CD4-positive, alpha-beta T cell (primary cell): Measurements from ENCODE around the gene MYO1E. TPM values are rescaled to one million over a fixed set of nuclear protein-coding genes. Genes with fewer than 3 reads are reported as not detected.
"Not testable (repeated sequence)": the region's sequence is repeated elsewhere in the genome, so short reads cannot be mapped to it uniquely, and the experiment has no call there.

Source experiments
- ATAC-seq: fragments of 200-7000 bp; cut with Tn5 transposase; one replicate; pipeline ENCODE4 v1.10.0; 2022; ENCODE audit warnings: mild to moderate bottlenecking; ENCODE audit not compliant: poor library complexity
- CTCF ChIA-PET: fragments of 350-600 bp; sonication (Branson Sonifier 250); formaldehyde crosslinking; loops from one replicate; lab custom pipeline; 2021; ENCODE audit warnings: antibody characterized with exemption, inconsistent platforms; lab: Charles Lee
- POLR2A ChIA-PET: fragments of 350-600 bp; sonication (Branson Sonifier 250); formaldehyde crosslinking; loops from one replicate; lab custom pipeline; 2021; ENCODE audit warnings: antibody characterized with exemption, inconsistent platforms; lab: Charles Lee
- DNase-seq, 14 experiments: peaks; one replicate each; pipeline ENCODE4 v3.0.0-alpha.2; 2013 to 2020; ENCODE audit warnings: mixed read lengths in 2 of 14
- H3K27ac ChIP-seq, 2 donors: one replicate each; pipeline versions ENCODE4 v1.5.1 to v1.7.0; 2013; ENCODE audit warnings: low read length in 2 of 2, low read depth in 1 of 2, mild to moderate bottlenecking in 1 of 2
- H3K27me3 ChIP-seq, 2 experiments: 1 replicate in 1 of 2; 2 replicates in 1 of 2; pipeline versions ENCODE4 v1.6.1 to v1.7.0; 2013; ENCODE audit warnings: low read length in 2 of 2, control low read depth in 1 of 2, mild to moderate bottlenecking in 1 of 2, moderate library complexity in 1 of 2; ENCODE audit not compliant: insufficient read depth in 2 of 2, control insufficient read depth in 1 of 2
- H3K36me3 ChIP-seq: one replicate; pipeline ENCODE4 v1.6.1; 2013; ENCODE audit warnings: low read length, control low read depth; ENCODE audit not compliant: insufficient read depth
- H3K4me1 ChIP-seq: one replicate; pipeline ENCODE4 v1.6.1; 2013; ENCODE audit warnings: low read length, control low read depth; ENCODE audit not compliant: insufficient read depth
- H3K4me3 ChIP-seq: one replicate; pipeline ENCODE4 v1.5.1; 2013; ENCODE audit warnings: mild to moderate bottlenecking, low read length, moderate library complexity
- H3K9me3 ChIP-seq, 2 experiments: 1 replicate in 1 of 2; 2 replicates in 1 of 2; pipeline versions ENCODE4 v1.6.1 to v1.7.0; 2013; ENCODE audit warnings: low read length in 2 of 2, mild to moderate bottlenecking in 2 of 2, control low read depth in 1 of 2, moderate library complexity in 1 of 2; ENCODE audit not compliant: control insufficient read depth in 1 of 2, insufficient read depth in 1 of 2
- H3K27ac Mint-ChIP-seq: one replicate; pipeline ENCODE4 v1.8.0; 2020; ENCODE audit warnings: mixed read lengths
- H3K27me3 Mint-ChIP-seq: one replicate; pipeline ENCODE4 v1.8.0; 2021; ENCODE audit warnings: mixed read lengths
- H3K36me3 Mint-ChIP-seq: one replicate; pipeline ENCODE4 v1.8.0; 2021; ENCODE audit warnings: low read depth, mixed read lengths
- H3K4me1 Mint-ChIP-seq: one replicate; pipeline ENCODE4 v1.8.0; 2021; ENCODE audit warnings: low read depth, mixed read lengths
- H3K4me3 Mint-ChIP-seq: one replicate; pipeline ENCODE4 v1.8.0; 2020; ENCODE audit warnings: mild to moderate bottlenecking, mixed read lengths
- H3K9me3 Mint-ChIP-seq: one replicate; pipeline ENCODE4 v1.8.0; 2020; ENCODE audit warnings: mixed read lengths
- intact Hi-C, 2 experiments: fragments of 100-400 bp; cut with DNase I in 1 of 2; cut with micrococcal nuclease in 1 of 2; formaldehyde crosslinking; loops; one replicate each; pipeline versions ENCODE4 v1.15.1 to v1.9.0; 2023 to 2025; cut with DNase I, micrococcal nuclease
- total RNA-seq, 174 experiments: library from RNA in 2 of 174; stranded (reverse) in 2 of 174; gene quantifications; one replicate each; pipeline ENCODE4 v1.2.3 and lab custom pipeline; 2021 to 2026
- TF ChIP-seq, protein P1 (sequence below): fragments of 200-600 bp; IDR thresholded peaks from one replicate; pipeline ENCODE4 v1.8.0; 2022; ENCODE audit warnings: antibody characterized with exemption, mild to moderate bottlenecking

The MYO1E gene
- total RNA-seq, 2 experiments from 2014 or later, result 0.59 to 0.63 TPM

DNA sequence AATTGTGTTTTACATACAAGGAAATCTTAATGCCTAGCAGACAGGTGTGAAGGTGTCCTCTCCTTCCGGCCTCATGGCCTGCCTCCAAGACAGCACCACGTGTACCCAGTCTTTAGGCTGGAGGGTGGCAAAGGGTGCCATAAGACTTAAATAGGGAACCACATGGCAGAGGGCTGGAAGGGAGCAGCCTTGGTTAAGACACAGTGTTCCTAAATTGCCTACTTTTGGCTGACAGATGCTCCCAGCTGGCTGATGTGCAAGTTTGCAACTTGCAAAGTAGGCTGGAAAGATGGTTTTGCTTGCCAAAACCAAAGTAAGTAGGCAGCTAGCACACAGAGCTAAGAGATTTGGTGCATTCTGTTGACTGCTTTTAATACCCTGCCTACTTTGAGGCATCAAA, 222.5 kb downstream of the MYO1E start:
- Histone ChIP-seq H3K4me1 (no peaks in the 10 kb centered on the region), H3K27me3 (no peaks in the 10 kb centered on the region), H3K36me3 (no peaks in the 10 kb centered on the region), H3K27ac (no peak overlapping the region), H3K9me3 (no peaks in the 10 kb centered on the region), H3K4me3 (no peak overlapping the region)
- ATAC-seq (no peak), DNase-seq (no peak)
- Mint-ChIP-seq H3K27me3 (no peaks in the 10 kb centered on the region), H3K4me1 (no peaks in the 10 kb centered on the region), H3K9me3 (no peaks in the 10 kb centered on the region), H3K4me3 (no peak overlapping the region), H3K27ac (no peak overlapping the region), H3K36me3 (no peaks in the 10 kb centered on the region)
- intact Hi-C loops, result no loop called here
- POLR2A ChIA-PET, result no interaction called here
- TF ChIP-seq, protein P1, sequence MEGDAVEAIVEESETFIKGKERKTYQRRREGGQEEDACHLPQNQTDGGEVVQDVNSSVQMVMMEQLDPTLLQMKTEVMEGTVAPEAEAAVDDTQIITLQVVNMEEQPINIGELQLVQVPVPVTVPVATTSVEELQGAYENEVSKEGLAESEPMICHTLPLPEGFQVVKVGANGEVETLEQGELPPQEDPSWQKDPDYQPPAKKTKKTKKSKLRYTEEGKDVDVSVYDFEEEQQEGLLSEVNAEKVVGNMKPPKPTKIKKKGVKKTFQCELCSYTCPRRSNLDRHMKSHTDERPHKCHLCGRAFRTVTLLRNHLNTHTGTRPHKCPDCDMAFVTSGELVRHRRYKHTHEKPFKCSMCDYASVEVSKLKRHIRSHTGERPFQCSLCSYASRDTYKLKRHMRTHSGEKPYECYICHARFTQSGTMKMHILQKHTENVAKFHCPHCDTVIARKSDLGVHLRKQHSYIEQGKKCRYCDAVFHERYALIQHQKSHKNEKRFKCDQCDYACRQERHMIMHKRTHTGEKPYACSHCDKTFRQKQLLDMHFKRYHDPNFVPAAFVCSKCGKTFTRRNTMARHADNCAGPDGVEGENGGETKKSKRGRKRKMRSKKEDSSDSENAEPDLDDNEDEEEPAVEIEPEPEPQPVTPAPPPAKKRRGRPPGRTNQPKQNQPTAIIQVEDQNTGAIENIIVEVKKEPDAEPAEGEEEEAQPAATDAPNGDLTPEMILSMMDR, result no peak
- CTCF ChIA-PET, result no interaction called here

DNA sequence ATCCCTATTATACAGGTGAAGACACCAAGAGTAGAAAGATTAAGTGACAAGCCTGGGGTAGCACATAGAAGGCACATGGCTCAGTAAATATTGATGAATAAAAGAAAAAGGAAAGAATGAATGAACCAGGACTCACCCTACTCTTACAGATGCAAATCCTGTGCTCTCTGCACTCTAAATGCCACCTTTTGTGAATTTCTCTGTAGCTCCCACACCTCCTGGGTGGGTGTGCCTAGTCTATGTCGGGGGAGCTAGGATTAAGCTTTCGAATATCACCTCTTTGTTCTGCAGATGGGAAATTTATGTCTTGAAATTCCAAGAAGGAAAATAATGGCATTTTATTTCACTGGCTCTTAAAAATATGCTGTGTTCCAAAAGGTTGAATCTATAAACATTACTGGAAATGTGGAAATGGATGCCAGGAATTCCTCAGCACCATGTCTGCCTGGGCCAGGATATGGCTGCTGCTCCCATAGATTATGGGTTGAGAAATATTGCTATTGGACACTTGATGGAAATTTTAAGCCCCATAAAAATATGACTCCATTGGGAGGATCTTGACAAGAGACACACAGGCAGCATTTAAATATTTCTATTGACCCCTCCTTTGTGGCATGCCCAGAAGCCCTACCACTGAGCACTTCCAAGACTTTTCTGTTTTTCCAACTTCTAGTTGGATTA, 224.4 kb downstream of the MYO1E start:
- intact Hi-C loops, result no loop called here
- TF ChIP-seq, protein P1, result no peak
- Mint-ChIP-seq H3K27me3 (no peaks in the 10 kb centered on the region), H3K9me3 (no peaks in the 10 kb centered on the region), H3K27ac (no peak overlapping the region), H3K36me3 (no peaks in the 10 kb centered on the region), H3K4me3 (no peak overlapping the region), H3K4me1 (no peaks in the 10 kb centered on the region)
- no peak overlapping the region for H3K4me3 ChIP-seq
- POLR2A ChIA-PET, result no interaction called here
- H3K27ac ChIP-seq, result no peak overlapping the region
- no peaks in the 10 kb centered on the region for H3K4me1 ChIP-seq
- H3K27me3 ChIP-seq, result no peaks in the 10 kb centered on the region
- no peak for ATAC-seq
- H3K36me3 ChIP-seq, result no peaks in the 10 kb centered on the region
- no peak for DNase-seq
- CTCF ChIA-PET, result no interaction called here
- no peaks in the 10 kb centered on the region for H3K9me3 ChIP-seq

DNA sequence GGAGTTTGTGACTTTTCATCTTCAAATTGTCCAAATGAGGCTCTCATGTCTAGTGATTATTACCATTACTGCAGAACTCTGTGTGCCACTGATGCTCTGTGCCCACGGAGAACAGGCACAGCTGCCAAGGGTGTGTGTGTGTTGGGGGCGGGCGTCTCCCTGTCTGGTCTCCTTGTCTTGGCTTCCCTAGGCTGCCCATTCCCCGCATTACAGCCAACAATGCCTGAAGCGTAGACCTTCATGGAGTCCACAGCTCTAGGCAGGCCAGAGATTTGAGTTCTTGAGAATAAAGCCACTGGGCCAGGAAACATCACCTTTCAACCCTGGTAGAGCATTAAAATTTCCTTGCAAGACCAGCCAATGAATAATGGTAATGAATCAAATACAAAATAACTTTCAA, 225.0 kb downstream of the MYO1E start:
- H3K9me3 Mint-ChIP-seq, result no peaks in the 10 kb centered on the region
- H3K9me3 ChIP-seq, result no peaks in the 10 kb centered on the region
- no peak overlapping the region for H3K27ac ChIP-seq
- no peak overlapping the region for H3K4me3 Mint-ChIP-seq
- ATAC-seq, result no peak
- ChIA-PET POLR2A (no interaction called here), CTCF (no interaction called here)
- no peak overlapping the region for H3K4me3 ChIP-seq
- no peak for DNase-seq
- H3K4me1 Mint-ChIP-seq, result no peaks in the 10 kb centered on the region
- H3K27ac Mint-ChIP-seq, result no peak overlapping the region
- no peaks in the 10 kb centered on the region for H3K36me3 ChIP-seq
- H3K4me1 ChIP-seq, result no peaks in the 10 kb centered on the region
- intact Hi-C loops, result no loop called here
- no peaks in the 10 kb centered on the region for H3K27me3 ChIP-seq
- no peaks in the 10 kb centered on the region for H3K27me3 Mint-ChIP-seq
- TF ChIP-seq, protein P1, result no peak
- H3K36me3 Mint-ChIP-seq, result no peaks in the 10 kb centered on the region

DNA sequence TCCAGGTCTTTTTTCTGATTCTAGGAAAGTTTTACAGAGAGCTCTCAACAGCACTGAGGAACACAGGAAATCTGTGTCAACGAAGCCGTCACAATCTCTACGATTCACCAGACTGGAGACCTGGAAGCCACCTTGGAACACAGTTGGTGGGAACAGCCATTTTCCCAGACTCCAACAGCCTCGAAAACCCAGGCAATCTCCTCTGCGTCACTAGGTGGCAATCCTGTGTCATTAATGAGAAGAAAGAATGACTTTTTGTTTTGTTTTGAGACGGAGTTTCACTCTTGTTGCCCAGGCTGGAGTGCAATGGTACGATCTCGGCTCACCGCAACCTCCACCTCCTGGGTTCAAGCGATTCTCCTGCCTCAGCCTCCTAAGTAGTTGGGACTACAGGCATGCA, 228.1 kb downstream of the MYO1E start:
- intact Hi-C loops, H3K9me3 ChIP-seq, H3K36me3 ChIP-seq, H3K4me1 ChIP-seq, H3K4me3 Mint-ChIP-seq, H3K9me3 Mint-ChIP-seq, H3K27ac ChIP-seq, H3K36me3 Mint-ChIP-seq, H3K4me1 Mint-ChIP-seq, H3K27me3 ChIP-seq, H3K4me3 ChIP-seq, DNase-seq, CTCF ChIA-PET, H3K27me3 Mint-ChIP-seq, H3K27ac Mint-ChIP-seq, ATAC-seq: not testable (repeated sequence)
- POLR2A ChIA-PET, result interaction anchor here (0.6 kb wide), 1 partner anchor 381 kb away, joined by 3 read pairs; no protein-coding TSS in a partner anchor
